WERI-Rb-1 (cell line): Measurements from ENCODE around the gene TMEM158.

Source experiments
- DNase-seq: peaks from one replicate; pipeline ENCODE4 v3.0.0-alpha.2; 2020
- H3K27ac ChIP-seq: fragments of 250-450 bp; sonication (Bioruptor Pico); 2 replicates; pipeline ENCODE4 v1.5.1; 2020; ENCODE audit warnings: mild to moderate bottlenecking, moderate library complexity
- H3K27me3 ChIP-seq: fragments of 250-450 bp; sonication (Bioruptor Pico); 2 replicates; pipeline ENCODE4 v1.5.1; 2021; ENCODE audit warnings: mild to moderate bottlenecking, low read depth, moderate library complexity; ENCODE audit not compliant: insufficient read depth, severe bottlenecking
- H3K36me3 ChIP-seq: fragments of 250-450 bp; sonication (Bioruptor Pico); 2 replicates; pipeline ENCODE4 v1.5.1; 2020; ENCODE audit warnings: mild to moderate bottlenecking, moderate library complexity
- H3K4me3 ChIP-seq: 2 replicates; pipeline ENCODE4 v1.5.1; 2011; ENCODE audit warnings: low read depth, mild to moderate bottlenecking, control low read depth, low read length
- H3K9me3 ChIP-seq: fragments of 250-450 bp; sonication (Bioruptor Pico); 2 replicates; pipeline ENCODE4 v1.5.1; 2021; ENCODE audit warnings: mild to moderate bottlenecking, moderate library complexity; ENCODE audit not compliant: severe bottlenecking
- TF ChIP-seq, protein P1 (sequence below): IDR thresholded peaks from 2 replicates; pipeline ENCODE4 v1.5.1; 2011; ENCODE audit warnings: low read depth, mild to moderate bottlenecking, control low read depth, inconsistent platforms, low read length

TMEM158 gene

DNA sequence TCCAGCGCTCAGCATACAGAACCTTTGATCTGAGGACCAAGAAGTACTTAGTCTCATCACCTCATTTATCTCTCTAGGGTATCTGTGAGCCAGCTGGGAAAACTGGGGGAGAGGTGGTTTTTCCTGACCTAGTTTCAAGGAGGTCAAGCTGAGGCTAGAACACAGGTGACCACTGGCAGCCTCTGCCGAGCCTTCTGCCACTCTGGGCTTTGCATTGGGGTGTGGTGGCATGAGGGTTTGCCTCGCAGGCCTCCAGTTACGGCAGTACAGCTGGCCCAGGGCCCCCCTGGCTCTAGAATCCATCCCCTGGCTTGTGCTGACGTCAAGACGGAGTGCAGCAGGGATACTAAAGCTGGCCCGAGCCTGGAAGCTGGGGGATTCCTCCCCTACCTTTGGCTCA, 45.2 kb downstream of the TMEM158 start:
- H3K36me3 ChIP-seq, result no peaks in the 10 kb centered on the region
- H3K4me3 ChIP-seq, result no peak overlapping the region
- no peaks in the 10 kb centered on the region for H3K9me3 ChIP-seq
- no peaks in the 10 kb centered on the region for H3K27me3 ChIP-seq
- peak; percentile 39 for DNase-seq
- TF ChIP-seq, protein P1, sequence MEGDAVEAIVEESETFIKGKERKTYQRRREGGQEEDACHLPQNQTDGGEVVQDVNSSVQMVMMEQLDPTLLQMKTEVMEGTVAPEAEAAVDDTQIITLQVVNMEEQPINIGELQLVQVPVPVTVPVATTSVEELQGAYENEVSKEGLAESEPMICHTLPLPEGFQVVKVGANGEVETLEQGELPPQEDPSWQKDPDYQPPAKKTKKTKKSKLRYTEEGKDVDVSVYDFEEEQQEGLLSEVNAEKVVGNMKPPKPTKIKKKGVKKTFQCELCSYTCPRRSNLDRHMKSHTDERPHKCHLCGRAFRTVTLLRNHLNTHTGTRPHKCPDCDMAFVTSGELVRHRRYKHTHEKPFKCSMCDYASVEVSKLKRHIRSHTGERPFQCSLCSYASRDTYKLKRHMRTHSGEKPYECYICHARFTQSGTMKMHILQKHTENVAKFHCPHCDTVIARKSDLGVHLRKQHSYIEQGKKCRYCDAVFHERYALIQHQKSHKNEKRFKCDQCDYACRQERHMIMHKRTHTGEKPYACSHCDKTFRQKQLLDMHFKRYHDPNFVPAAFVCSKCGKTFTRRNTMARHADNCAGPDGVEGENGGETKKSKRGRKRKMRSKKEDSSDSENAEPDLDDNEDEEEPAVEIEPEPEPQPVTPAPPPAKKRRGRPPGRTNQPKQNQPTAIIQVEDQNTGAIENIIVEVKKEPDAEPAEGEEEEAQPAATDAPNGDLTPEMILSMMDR, result no peak
- peak overlapping the region; percentile 44 for H3K27ac ChIP-seq

DNA sequence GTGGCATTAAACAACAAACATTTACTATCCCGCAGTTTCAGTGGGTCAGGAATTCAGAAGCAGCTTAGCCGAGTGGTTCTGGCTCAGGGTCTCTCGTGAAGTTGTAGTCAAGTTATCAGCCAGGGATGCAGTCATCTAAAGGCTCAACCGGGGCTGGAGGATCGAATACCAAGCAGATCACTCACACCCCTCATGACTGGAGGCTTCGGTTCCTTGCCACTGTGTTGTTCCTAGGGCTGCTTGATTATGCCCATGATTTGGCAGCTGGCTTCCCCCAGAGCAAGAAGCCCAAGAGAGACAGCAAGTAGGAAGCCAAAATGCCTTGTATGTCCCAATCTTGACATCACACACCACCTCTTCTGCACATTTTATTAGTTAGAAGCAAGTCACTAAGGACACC, 46.0 kb downstream of the TMEM158 start:
- Histone ChIP-seq H3K9me3 (no peaks in the 10 kb centered on the region), H3K27me3 (no peaks in the 10 kb centered on the region), H3K27ac (no peak overlapping the region), H3K4me3 (no peak overlapping the region), H3K36me3 (no peaks in the 10 kb centered on the region)
- DNase-seq, result no peak
- TF ChIP-seq, protein P1, result no peak

DNA sequence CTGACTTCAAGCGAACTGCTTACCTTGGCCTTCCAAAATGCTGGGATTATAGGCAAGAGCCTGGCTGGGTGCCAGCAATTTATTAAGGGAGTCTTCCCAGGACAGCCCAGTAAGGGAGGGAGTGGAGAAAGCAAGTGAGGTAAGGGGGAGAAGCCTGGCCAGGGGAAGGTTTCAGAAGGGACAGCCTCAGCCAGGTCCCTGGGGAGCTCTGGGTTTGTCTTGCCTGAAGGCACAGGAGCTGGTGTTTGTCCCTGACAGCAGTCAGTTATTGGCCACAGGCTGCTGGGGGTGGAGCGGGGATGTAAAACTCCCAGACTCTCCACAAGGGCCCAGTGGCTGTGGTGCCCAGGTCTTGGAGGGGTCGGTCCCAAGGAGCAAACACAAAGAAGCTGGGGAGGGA, 46.9 kb downstream of the TMEM158 start:
- H3K4me3 ChIP-seq, result no peak overlapping the region
- H3K9me3 ChIP-seq, result no peaks in the 10 kb centered on the region
- H3K27me3 ChIP-seq, result no peaks in the 10 kb centered on the region
- H3K36me3 ChIP-seq, result no peaks in the 10 kb centered on the region
- DNase-seq, result peak; percentile 27
- no peak overlapping the region for H3K27ac ChIP-seq
- TF ChIP-seq, protein P1, result no peak

DNA sequence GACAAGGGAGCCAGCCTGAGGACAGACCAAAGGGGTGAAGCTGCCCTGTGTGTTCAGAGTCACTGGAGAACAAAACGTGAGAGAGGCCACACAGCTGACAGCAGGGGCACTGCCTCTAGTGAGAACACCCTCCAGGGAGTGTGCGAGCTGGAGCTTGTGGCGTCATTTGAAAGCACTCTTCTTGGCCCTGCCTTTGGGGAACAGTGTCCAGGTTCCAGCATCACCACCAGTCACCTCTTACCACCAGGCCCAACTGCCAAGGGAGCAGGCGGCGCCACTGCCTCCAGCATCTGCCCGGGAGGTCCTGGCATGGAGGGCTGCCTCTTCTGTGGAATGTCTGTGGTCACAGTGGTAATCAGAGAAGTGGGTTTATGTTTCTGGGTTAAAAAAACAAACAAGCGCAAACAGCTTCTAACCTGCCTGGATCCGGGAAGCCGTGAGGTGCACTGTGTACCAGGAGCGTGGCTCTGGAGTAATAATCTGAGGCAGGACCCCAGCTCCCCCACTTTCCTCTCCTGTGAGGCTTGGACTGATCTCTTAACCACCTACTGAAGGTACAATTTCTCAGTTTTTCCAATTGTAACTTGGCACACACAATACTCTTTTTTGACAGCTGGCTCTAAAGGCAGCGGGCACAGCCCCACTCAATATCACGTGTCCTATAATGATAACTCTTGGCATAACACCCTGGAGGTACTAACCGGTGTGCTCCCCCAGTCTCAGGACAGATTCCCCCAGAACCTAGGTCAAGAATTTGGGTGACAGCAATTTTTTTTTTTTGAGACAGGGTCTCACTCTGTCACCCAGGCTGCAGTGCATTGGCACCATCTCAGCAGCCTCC, 47.7 kb downstream of the TMEM158 start:
- DNase-seq, result no peak
- H3K27me3 ChIP-seq, result no peaks in the 10 kb centered on the region
- TF ChIP-seq, protein P1, result no peak
- no peaks in the 10 kb centered on the region for H3K36me3 ChIP-seq
- no peak overlapping the region for H3K27ac ChIP-seq
- H3K4me3 ChIP-seq, result no peak overlapping the region
- H3K9me3 ChIP-seq, result no peaks in the 10 kb centered on the region

DNA sequence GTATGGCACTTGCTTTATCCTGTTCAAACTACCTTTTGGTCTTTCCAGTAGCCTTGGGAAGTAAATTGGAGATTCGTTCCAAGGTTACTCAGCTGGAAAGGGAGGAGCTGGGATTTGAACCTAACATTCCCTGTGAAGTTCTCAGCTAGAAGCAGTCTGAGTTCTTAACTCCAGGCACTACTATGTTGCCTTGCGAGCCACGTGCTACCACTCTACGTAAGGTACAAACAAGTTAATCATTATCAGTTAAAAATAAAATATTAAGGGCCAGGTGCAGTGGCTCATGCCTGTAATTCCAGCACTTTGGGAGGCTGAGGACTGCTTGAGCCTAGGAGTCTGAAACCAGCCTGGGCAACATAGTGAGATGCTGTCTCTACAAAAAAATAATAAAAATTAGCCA, 49.2 kb downstream of the TMEM158 start:
- H3K27me3 ChIP-seq, result no peaks in the 10 kb centered on the region
- no peak overlapping the region for H3K4me3 ChIP-seq
- H3K9me3 ChIP-seq, result no peaks in the 10 kb centered on the region
- TF ChIP-seq, protein P1, result no peak
- no peaks in the 10 kb centered on the region for H3K36me3 ChIP-seq
- no peak overlapping the region for H3K27ac ChIP-seq
- DNase-seq, result no peak
